Ishikawa (cell line): ENCODE measurements around the gene SLC25A45.

Experiments used
- CEBPB ChIP-seq: IDR thresholded peaks from 2 replicates; pipeline ENCODE4 v1.6.1; 2012
- EGR1 ChIP-seq: IDR thresholded peaks from 2 replicates; pipeline ENCODE4 v1.6.1; 2012
- EP300 ChIP-seq: IDR thresholded peaks from 2 replicates; pipeline ENCODE4 v1.6.1; 2012; ENCODE audit warnings: borderline replicate concordance
- FOXM1 ChIP-seq: IDR thresholded peaks from 2 replicates; pipeline ENCODE4 v1.6.1; 2012; ENCODE audit warnings: low read depth, borderline replicate concordance
- MAX ChIP-seq: IDR thresholded peaks from 2 replicates; pipeline ENCODE4 v1.6.1; 2012
- NFIC ChIP-seq: IDR thresholded peaks from 2 replicates; pipeline ENCODE4 v1.6.1; 2012
- RAD21 ChIP-seq: IDR thresholded peaks from 2 replicates; pipeline ENCODE4 v1.6.1; 2012; ENCODE audit warnings: low read depth
- REST ChIP-seq: IDR thresholded peaks from 2 replicates; pipeline ENCODE4 v1.6.1; 2012; ENCODE audit warnings: low read depth, mild to moderate bottlenecking
- TAF1 ChIP-seq: IDR thresholded peaks from 2 replicates; pipeline ENCODE4 v1.6.1; 2012; ENCODE audit warnings: low read depth, mild to moderate bottlenecking
- TCF12 ChIP-seq: IDR thresholded peaks from 2 replicates; pipeline ENCODE4 v1.6.1; 2012; ENCODE audit warnings: low read depth
- TEAD4 ChIP-seq: IDR thresholded peaks from 2 replicates; pipeline ENCODE4 v1.6.1; 2012
- YY1 ChIP-seq: IDR thresholded peaks from 2 replicates; pipeline ENCODE4 v1.6.1; 2012; ENCODE audit warnings: low read depth
- ZBTB7A ChIP-seq: IDR thresholded peaks from 2 replicates; pipeline ENCODE4 v1.6.1; 2012; ENCODE audit warnings: low read depth

GRCh38 chr11:65429068-65429681 lies 46.7 kb upstream of the SLC25A45 start:
- no peak for TF ChIP-seq REST
- TF ChIP-seq EP300, result no peak
- TF ChIP-seq YY1, result no peak
- TF ChIP-seq TAF1, result no peak
- no peak for TF ChIP-seq RAD21
- TF ChIP-seq MAX, result no peak
- TF ChIP-seq EGR1, result no peak
- no peak for TF ChIP-seq FOXM1
- no peak for TF ChIP-seq NFIC
- no peak for TF ChIP-seq ZBTB7A
- TF ChIP-seq TCF12, result no peak
- no peak for TF ChIP-seq CEBPB
- no peak for TF ChIP-seq TEAD4
